ENCODE results near the gene CCDC12.

Gene CCDC12

GRCh38 chr3:46978381-46978780, 1.8 kb upstream of the CCDC12 start:
- no peak overlapping the region for H3K4me3 ChIP-seq (ENCODE audit: low read depth, low read length)
- TF ChIP-seq CTCF (IDR thresholded peaks at IDR 0.05; ENCODE audit: borderline replicate concordance, insufficient read depth, low read depth, low read length) = no peak

- TF ChIP-seq CTCF (IDR thresholded peaks at IDR 0.05; ENCODE audit: borderline replicate concordance, insufficient read depth, low read depth, low read length) = no peak
- H3K4me3 ChIP-seq (ENCODE audit: low read depth, low read length) = no peak overlapping the region
Measured at GRCh38 chr3:46977811-46978195, 1.3 kb upstream of the CCDC12 start.

- peak overlapping the region; percentile 7 for H3K4me3 ChIP-seq (ENCODE audit: low read depth, low read length)
- no peak for TF ChIP-seq CTCF (IDR thresholded peaks at IDR 0.05; ENCODE audit: borderline replicate concordance, insufficient read depth, low read depth, low read length)
Measured at GRCh38 chr3:46974421-46975171, 1.9 kb downstream of the CCDC12 start.

- no peak for TF ChIP-seq CTCF (IDR thresholded peaks at IDR 0.05; ENCODE audit: borderline replicate concordance, insufficient read depth, low read depth, low read length)
- H3K4me3 ChIP-seq (ENCODE audit: low read depth, low read length) = no peak overlapping the region
Measured at GRCh38 chr3:46972396-46972795, 4.1 kb downstream of the CCDC12 start.

GRCh38 chr3:46971742-46972141, 4.8 kb downstream of the CCDC12 start:
- H3K4me3 ChIP-seq (ENCODE audit: low read depth, low read length) = no peak overlapping the region
- TF ChIP-seq CTCF (IDR thresholded peaks at IDR 0.05; ENCODE audit: borderline replicate concordance, insufficient read depth, low read depth, low read length) = no peak

- TF ChIP-seq CTCF (IDR thresholded peaks at IDR 0.05; ENCODE audit: borderline replicate concordance, insufficient read depth, low read depth, low read length) = no peak
- H3K4me3 ChIP-seq (ENCODE audit: low read depth, low read length) = no peak overlapping the region
Measured at GRCh38 chr3:46971151-46971550, 5.4 kb downstream of the CCDC12 start.

GRCh38 chr3:46970391-46971091, 6.0 kb downstream of the CCDC12 start:
- H3K4me3 ChIP-seq (ENCODE audit: low read depth, low read length) = no peak overlapping the region
- no peak for TF ChIP-seq CTCF (IDR thresholded peaks at IDR 0.05; ENCODE audit: borderline replicate concordance, insufficient read depth, low read depth, low read length)

Measured in GM12875 (cell line).